ENCODE results near the gene GCH1.

GRCh38 chr14:54829486-54830224, 73.0 kb downstream of the GCH1 start:
- TF ChIP-seq CTCF (IDR thresholded peaks at IDR 0.05): no peak
- no peak for TF ChIP-seq POLR2A (IDR thresholded peaks at IDR 0.05)
